OCI-LY7 (cell line): ENCODE measurements around the gene IGDCC3. TPM values are rescaled to one million over a fixed set of nuclear protein-coding genes. Genes with fewer than 3 reads are reported as not detected.

Experiments used
- BruUV-seq: library from RNA; stranded (reverse); fragments of 400-500 nt; replicated peaks from 2 replicates; lab custom pipeline; 2021; lab: Mats Ljungman, UMichigan
- CTCF ChIA-PET: fragments of 300-600 bp; sonication (Branson Sonifier 250); formaldehyde crosslinking; loops from one replicate; lab custom pipeline; 2022; ENCODE audit warnings: antibody characterized with exemption; ENCODE audit not compliant: unreplicated experiment; lab: Charles Lee
- POLR2A ChIA-PET: fragments of 300-600 bp; sonication (Branson Sonifier 250); formaldehyde crosslinking; loops from one replicate; lab custom pipeline; 2022; ENCODE audit warnings: antibody characterized with exemption; lab: Charles Lee
- DNase-seq: peaks from one replicate; pipeline ENCODE4 v3.0.0-alpha.2; 2015; ENCODE audit warnings: low spot score
- H2AFZ ChIP-seq: fragments of 200-600 bp; sonication (generic), shearing (Covaris generic); 2 replicates; pipeline ENCODE4 v1.6.1; 2014; ENCODE audit warnings: mild to moderate bottlenecking, antibody characterized with exemption, low read length, moderate library complexity
- H3K27ac ChIP-seq: fragments of 200-600 bp; sonication (generic); 2 replicates; pipeline ENCODE4 v1.5.1; 2014; ENCODE audit warnings: mixed run types, low read depth, mild to moderate bottlenecking, moderate library complexity, low read length, inconsistent platforms; ENCODE audit not compliant: poor library complexity, severe bottlenecking
- H3K36me3 ChIP-seq: fragments of 200-600 bp; sonication (generic); 2 replicates; pipeline ENCODE4 v1.6.1; 2014; ENCODE audit warnings: mild to moderate bottlenecking, antibody characterized with exemption, low read length, moderate library complexity, mixed read lengths; ENCODE audit not compliant: insufficient read depth
- H3K4me1 ChIP-seq: fragments of 200-600 bp; sonication (generic); 2 replicates; pipeline ENCODE4 v1.5.1; 2014; ENCODE audit warnings: mild to moderate bottlenecking, low read length; ENCODE audit not compliant: insufficient read depth, poor library complexity, severe bottlenecking
- H3K4me2 ChIP-seq: fragments of 200-600 bp; sonication (generic); 2 replicates; pipeline ENCODE4 v1.6.1; 2014; ENCODE audit warnings: mild to moderate bottlenecking, low read length
- H3K4me3 ChIP-seq: fragments of 200-600 bp; sonication (generic); 2 replicates; pipeline ENCODE4 v1.5.1; 2014; ENCODE audit warnings: mild to moderate bottlenecking, low read depth, low read length; ENCODE audit not compliant: poor library complexity, severe bottlenecking
- H3K79me2 ChIP-seq: fragments of 200-600 bp; sonication (generic); 2 replicates; pipeline ENCODE4 v1.6.1; 2016; ENCODE audit warnings: low read depth, mild to moderate bottlenecking, low read length, moderate library complexity, mixed read lengths; ENCODE audit not compliant: insufficient read depth
- H3K9me2 ChIP-seq: fragments of 200-600 bp; sonication (generic); 2 replicates; pipeline ENCODE4 v1.6.1; 2016; ENCODE audit warnings: mild to moderate bottlenecking, low read length, mixed read lengths; ENCODE audit not compliant: insufficient read depth
- H3K9me3 ChIP-seq: fragments of 200-600 bp; sonication (generic); 2 replicates; pipeline ENCODE4 v1.6.1; 2014; ENCODE audit warnings: mild to moderate bottlenecking, mixed run types, low read length, mixed read lengths
- H4K20me1 ChIP-seq: fragments of 200-600 bp; sonication (generic); 2 replicates; pipeline ENCODE4 v1.6.1; 2014; ENCODE audit warnings: mild to moderate bottlenecking, antibody characterized with exemption, low read length, moderate library complexity, mixed read lengths; ENCODE audit not compliant: insufficient read depth
- CTCF ChIP-seq: fragments of 200-600 bp; sonication (generic); conservative IDR thresholded peaks from 2 replicates; pipeline ENCODE4 v1.5.1; 2014; ENCODE audit warnings: mild to moderate bottlenecking, antibody characterized with exemption, low read length, moderate library complexity, mixed read lengths
- EZH2phosphoT487 ChIP-seq: fragments of 200-600 bp; sonication (generic); IDR thresholded peaks from 2 replicates; pipeline ENCODE4 v1.6.1; 2018; ENCODE audit warnings: low read depth, borderline replicate concordance, mild to moderate bottlenecking, mixed run types, antibody characterized with exemption, low read length, moderate library complexity, mixed read lengths
- intact Hi-C: fragments of 100-400 bp; cut with micrococcal nuclease; formaldehyde crosslinking; loops from one replicate; pipeline ENCODE4 v1.10.0; 2022; ENCODE audit not compliant: unreplicated experiment
- small RNA-seq: library from RNA; depleted of rRNA; stranded (forward); fragments of <200 nt; gene quantifications from one replicate; pipeline ENCODE3, GENCODE V24; 2014
- total RNA-seq, 2 experiments: library from RNA; depleted of rRNA in 1 of 2; stranded (reverse); fragments of >200 nt in 1 of 2; shearing (Covaris generic) in 1 of 2; gene quantifications; 2 replicates each; pipeline ENCODE4 v1.2.3, GENCODE V29; 2014 to 2022

IGDCC3 gene
- total RNA-seq, 2 experiments from 2014 or later: not detected

- no peak for DNase-seq
- POLR2A ChIA-PET: interaction anchor here (1.2 to 2.5 kb wide), 2 partner anchors 9 to 27 kb away, joined by 5 to 9 read pairs; partner anchors contain the start of gene PARP16
- no peak overlapping the region for H3K4me2 ChIP-seq
- CTCF ChIA-PET: no interaction called here
- H3K79me2 ChIP-seq: no peaks in the 10 kb centered on the region
- H3K4me3 ChIP-seq: no peak overlapping the region
- H3K9me3 ChIP-seq: no peaks in the 10 kb centered on the region
- no peak overlapping the region for H2AFZ ChIP-seq
- no peaks in the 10 kb centered on the region for H3K4me1 ChIP-seq
- intact Hi-C loops: no loop called here
- H4K20me1 ChIP-seq: no peaks in the 10 kb centered on the region
- no peaks in the 10 kb centered on the region for H3K9me2 ChIP-seq
- H3K27ac ChIP-seq: no peak overlapping the region
- BruUV-seq: no TSS peak
- H3K36me3 ChIP-seq: peaks cover 16% of the 10 kb centered on the region
- no peak for TF ChIP-seq CTCF
- no peak for TF ChIP-seq EZH2phosphoT487
These were observed 99.3 kb downstream of the IGDCC3 start for GRCh38 chr15:65278480-65278879.

Small RNA genes within 50 kb of the gene (small RNA-seq; reads per million reads assigned to genes)
- gene RNU5A-1 (733,503 reads per million, percentile 100 among the genes with 10 or more reads in this experiment), gene RNU5B-1 (69,576 reads per million, percentile 100 among the genes with 10 or more reads in this experiment), gene SNORA24B (0.21 reads per million)

Other genes with a start within 250 kb of the IGDCC3 start
- 27.2 and 34.6 TPM in 2 replicates for gene PDCD7, start 244.2 kb downstream of the IGDCC3 start, total RNA-seq (2014; rRNA removed; shearing (Covaris generic))
- gene PDCD7, start 244.2 kb downstream of the IGDCC3 start, total RNA-seq (2022): 42.6 and 47.3 TPM in 2 replicates
- gene CLPX, start 192.7 kb downstream of the IGDCC3 start, total RNA-seq (2014; rRNA removed; shearing (Covaris generic)): 26.0 and 34.0 TPM in 2 replicates
- gene CLPX, start 192.7 kb downstream of the IGDCC3 start, total RNA-seq (2022): 51.8 and 53.3 TPM in 2 replicates
- not detected in 2 replicates for gene CILP, start 166.5 kb downstream of the IGDCC3 start, total RNA-seq (2014; rRNA removed; shearing (Covaris generic))
- 0.06 TPM in 1 of 2 replicates, not detected in the other for gene CILP, start 166.5 kb downstream of the IGDCC3 start, total RNA-seq (2022)
- 10.8 and 21.2 TPM in 2 replicates for gene PARP16, start 91.1 kb downstream of the IGDCC3 start, total RNA-seq (2014; rRNA removed; shearing (Covaris generic))
- gene PARP16, start 91.1 kb downstream of the IGDCC3 start, total RNA-seq (2022): 24.9 and 26.0 TPM in 2 replicates
- not detected in 2 replicates for gene RNU5A-1, start 82.0 kb downstream of the IGDCC3 start, total RNA-seq (2014; rRNA removed; shearing (Covaris generic))
- not detected in 2 replicates for gene RNU5A-1, start 82.0 kb downstream of the IGDCC3 start, total RNA-seq (2022)
- gene RNU5B-1, start 73.3 kb downstream of the IGDCC3 start, total RNA-seq (2014; rRNA removed; shearing (Covaris generic)): not detected in 2 replicates
- gene RNU5B-1, start 73.3 kb downstream of the IGDCC3 start, total RNA-seq (2022): not detected in 2 replicates
- gene IGDCC4, start 44.9 kb upstream of the IGDCC3 start, total RNA-seq (2014; rRNA removed; shearing (Covaris generic)): not detected in 2 replicates
- gene IGDCC4, start 44.9 kb upstream of the IGDCC3 start, total RNA-seq (2022): 0.19 and 0.20 TPM in 2 replicates
- gene DPP8, start 139.7 kb upstream of the IGDCC3 start, total RNA-seq (2014; rRNA removed; shearing (Covaris generic)): 43.0 and 47.8 TPM in 2 replicates
- 52.1 and 52.3 TPM in 2 replicates for gene DPP8, start 139.7 kb upstream of the IGDCC3 start, total RNA-seq (2022)
- gene HACD3, start 152.5 kb upstream of the IGDCC3 start, total RNA-seq (2014; rRNA removed; shearing (Covaris generic)): 29.2 and 34.7 TPM in 2 replicates
- 50.5 and 55.3 TPM in 2 replicates for gene HACD3, start 152.5 kb upstream of the IGDCC3 start, total RNA-seq (2022)
- 28.1 and 46.7 TPM in 2 replicates for gene INTS14, start 233.1 kb upstream of the IGDCC3 start, total RNA-seq (2014; rRNA removed; shearing (Covaris generic))
- 45.8 and 46.0 TPM in 2 replicates for gene INTS14, start 233.1 kb upstream of the IGDCC3 start, total RNA-seq (2022)
- 4.1 and 4.8 TPM in 2 replicates for gene SLC24A1, start 243.9 kb upstream of the IGDCC3 start, total RNA-seq (2014; rRNA removed; shearing (Covaris generic))
- 21.0 and 21.6 TPM in 2 replicates for gene SLC24A1, start 243.9 kb upstream of the IGDCC3 start, total RNA-seq (2022)